GM21576 (cell line): Measurements from ENCODE around the gene LRRC8D.
"Not testable (repeated sequence)": the region's sequence is repeated elsewhere in the genome, so short reads cannot be mapped to it uniquely, and the experiment has no call there.

Source experiments
- ATAC-seq: cut with Tn5 transposase; IDR thresholded peaks from one replicate; pipeline ENCODE4 v1.9.1; 2021; ENCODE audit warnings: mild to moderate bottlenecking, moderate library complexity; ENCODE audit not compliant: unreplicated experiment

The LRRC8D gene

GRCh38 chr1:89908672-89909436 is 88.0 kb downstream of the LRRC8D start:
- no peak for ATAC-seq

DNA sequence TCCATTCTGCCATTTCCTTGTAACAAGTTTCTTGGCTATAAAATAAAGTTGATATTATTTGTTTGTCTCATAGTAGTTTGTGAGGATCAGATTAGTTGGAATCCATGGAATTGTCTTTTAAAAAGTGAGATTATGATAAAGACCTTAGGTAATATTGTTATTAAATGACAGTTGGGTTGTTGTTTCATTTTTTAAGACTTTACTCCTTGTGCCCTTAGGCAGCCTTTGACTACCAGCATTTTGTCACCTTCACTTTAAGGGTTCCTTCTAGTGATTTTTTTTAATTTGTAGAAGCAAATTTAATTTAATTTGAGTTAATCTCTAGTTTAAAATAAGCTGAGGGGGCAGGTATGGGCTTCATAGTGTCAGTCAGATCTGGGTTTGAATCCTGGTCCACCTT is 89.4 kb downstream of the LRRC8D start:
- no peak for ATAC-seq

DNA sequence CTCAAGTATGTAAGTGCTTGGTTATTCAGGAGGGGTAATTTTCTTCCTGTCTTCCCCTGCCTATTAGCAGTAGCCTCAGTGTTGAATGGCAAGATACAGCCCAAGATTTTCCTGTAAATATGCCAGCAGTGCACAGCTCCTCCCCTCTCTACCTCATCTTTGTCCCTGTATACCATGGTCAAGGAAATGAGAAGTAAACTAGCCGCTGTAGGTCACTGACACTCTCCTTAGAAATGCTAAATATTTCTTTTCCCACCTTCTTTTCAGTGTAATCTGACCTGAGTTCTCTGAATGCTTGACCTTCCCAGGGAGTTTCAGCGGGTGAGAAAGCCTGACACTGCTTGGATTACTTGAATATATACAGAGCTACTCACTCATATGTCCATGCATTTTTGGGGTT is 89.9 kb downstream of the LRRC8D start:
- no peak for ATAC-seq

DNA sequence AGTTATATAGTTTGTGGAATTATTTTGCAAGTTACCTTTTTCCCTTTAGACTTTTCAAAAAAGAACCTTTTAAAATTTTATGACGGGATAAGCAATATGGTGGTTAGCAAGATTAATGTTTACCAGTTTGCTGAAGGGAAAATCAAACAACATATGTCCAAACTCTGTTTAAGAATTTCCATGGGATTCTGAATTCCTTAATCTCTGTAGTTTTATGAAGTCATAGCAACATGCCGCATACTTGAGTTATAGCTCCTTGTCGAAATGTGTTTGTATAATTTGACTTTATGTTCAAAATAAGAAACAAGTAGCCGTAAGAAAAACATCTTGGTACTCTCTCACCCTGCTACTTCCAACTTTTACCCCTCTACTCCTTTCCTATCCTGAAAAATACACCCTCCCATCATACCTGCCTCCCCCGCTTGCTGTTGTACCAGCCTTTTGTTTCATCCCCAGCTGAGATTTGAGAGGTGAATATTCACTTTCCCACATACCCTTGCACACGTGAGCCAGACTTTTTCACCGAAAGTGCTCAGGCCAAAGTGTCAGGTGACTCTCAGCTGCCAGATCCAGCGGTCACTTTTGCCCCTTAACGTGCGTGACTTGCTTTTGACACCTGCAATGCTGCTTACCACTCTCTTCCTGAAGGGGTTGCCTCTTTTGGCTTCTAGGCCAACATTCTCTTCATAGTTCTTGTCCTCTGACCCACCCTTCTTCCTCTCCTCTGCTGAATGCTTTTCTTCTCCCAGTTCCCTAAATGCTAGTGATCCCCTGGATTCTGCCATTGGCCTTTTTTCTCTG is 90.6 kb downstream of the LRRC8D start:
- ATAC-seq = no peak

GRCh38 chr1:89912073-89912472 is 91.2 kb downstream of the LRRC8D start:
- no peak for ATAC-seq

GRCh38 chr1:89913353-89914095 is 92.7 kb downstream of the LRRC8D start:
- ATAC-seq = no peak

DNA sequence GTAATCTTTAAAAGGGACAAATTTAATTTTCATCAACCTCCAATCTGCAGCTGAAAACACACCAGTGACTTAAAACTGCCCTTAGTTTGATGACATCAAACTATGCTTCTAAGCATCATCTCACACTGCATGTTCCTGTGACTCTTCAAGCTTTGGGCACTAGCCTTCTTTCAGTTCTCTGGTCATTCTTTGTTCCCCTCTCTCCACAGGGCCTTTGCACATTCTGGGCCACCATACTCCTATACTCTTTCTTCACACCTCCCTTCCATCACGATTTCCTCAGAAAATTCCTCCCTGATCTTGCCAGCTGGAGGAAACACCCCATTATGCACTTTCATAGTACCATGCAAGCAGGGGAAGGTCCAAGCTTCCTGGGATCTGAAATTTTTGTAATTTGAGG is 96.5 kb downstream of the LRRC8D start:
- ATAC-seq = no peak

DNA sequence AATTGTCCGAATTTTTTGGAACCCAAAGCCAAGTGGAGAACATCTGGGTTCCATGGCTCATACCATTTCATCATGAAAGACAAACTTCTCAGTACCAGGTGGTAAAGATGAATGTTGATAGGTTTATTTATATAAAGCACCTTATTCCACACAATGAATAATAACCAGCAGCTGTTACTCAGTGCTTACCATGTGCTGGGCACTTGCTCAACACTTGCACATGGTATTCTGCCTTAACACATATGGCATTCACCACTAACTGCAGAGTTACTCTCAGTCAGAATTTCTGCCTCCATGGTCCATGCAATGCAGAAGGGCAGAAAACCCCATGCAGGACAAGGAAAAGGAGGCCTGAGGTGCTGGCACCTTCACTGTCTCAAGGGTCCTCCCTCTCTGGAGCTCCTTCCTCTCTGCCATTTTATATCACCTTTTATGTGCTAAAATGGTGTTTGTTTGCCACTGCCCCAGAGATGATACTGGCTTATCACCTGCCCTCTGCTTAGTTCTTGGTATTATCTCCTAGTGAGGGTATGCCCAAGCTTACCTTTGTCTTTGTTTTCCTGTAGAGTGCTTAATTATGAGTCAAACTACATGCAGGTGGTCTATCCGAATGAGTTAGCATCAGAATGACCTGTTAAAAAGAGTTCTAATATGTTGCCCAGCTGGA is 97.4 kb downstream of the LRRC8D start:
- no peak for ATAC-seq

DNA sequence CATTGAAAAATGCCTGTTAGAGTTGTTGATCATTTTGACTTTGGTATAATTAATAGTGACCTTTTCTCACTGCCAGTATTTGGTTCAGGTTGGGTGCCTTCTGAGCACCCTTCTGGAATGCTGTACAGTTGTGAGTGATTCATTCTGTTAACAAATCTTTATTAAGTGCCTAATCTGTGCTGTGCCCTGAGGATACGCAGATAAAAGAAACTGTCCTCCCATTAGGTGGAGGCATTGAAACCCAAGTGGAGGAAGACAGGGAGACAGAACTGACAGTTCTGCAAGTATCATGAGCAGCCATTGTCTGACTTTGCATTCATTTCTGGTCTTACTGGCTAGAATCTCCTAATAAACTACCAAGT is 97.9 kb downstream of the LRRC8D start:
- ATAC-seq = no peak

- no peak for ATAC-seq
Measured at GRCh38 chr1:89919174-89919573, 98.3 kb downstream of the LRRC8D start.

- no peak for ATAC-seq
Measured at GRCh38 chr1:89922911-89923310, 102.1 kb downstream of the LRRC8D start.

- no peak for ATAC-seq
Measured at GRCh38 chr1:89923517-89923916, 102.7 kb downstream of the LRRC8D start.

DNA sequence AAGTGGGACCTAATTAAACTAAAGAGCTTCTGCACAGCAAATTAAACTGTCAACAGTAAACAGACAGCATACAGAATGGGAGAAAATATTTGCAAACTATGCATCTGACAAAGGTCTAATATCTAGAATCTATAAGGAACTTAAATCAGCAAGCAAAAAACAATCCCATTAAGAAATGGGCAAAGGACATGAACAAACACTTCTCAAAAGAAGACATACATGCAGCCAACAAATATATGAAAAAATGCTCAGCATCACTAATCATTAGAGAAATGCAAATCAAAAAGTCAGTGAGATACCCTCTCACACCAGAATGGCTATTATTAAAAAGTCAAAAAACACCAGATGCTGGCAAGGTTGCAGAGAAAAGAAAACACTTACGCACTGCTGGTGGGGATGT is 103.2 kb downstream of the LRRC8D start:
- not testable (repeated sequence) for ATAC-seq

GRCh38 chr1:89927049-89927448 is 106.2 kb downstream of the LRRC8D start:
- no peak for ATAC-seq

DNA sequence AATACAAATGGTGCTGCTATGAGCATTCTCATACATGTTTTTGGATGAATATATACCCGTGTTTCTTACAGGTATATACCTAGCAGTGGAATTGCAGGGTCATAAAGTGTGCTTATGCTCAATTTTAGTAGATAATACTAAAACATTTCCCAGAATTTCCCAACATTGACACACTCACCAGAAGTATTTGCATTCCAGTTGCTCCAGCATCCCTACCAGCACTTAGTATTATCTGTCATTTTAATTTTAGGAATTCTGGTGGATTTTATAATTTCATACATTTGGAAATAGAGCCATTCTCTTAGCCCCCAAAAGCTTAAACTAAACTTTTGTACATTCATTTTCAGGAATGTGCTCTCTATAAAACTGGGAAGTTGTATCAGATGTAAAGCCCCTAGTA is 106.6 kb downstream of the LRRC8D start:
- no peak for ATAC-seq

DNA sequence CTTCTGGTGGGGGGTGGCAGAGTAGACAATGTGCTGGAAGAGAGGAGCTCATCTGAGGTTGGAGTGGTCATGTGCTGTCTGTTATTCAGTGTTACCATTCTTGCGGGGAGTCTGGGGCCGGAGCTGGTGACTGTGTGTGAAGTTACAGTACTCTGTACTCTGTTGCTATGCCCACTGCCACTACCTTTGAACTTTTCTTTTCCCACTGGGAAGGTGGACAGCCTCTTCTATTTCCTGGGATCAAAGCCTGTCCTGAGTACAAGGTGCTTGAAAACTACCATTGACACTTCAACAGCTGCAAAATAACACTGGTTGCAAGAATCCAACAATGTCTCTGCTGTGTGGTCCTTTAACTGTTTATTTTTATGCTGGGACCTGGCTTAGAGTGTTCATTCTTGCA is 107.7 kb downstream of the LRRC8D start:
- ATAC-seq = no peak

GRCh38 chr1:89929467-89930063 is 108.7 kb downstream of the LRRC8D start:
- ATAC-seq = no peak

GRCh38 chr1:89930579-89930978 is 109.7 kb downstream of the LRRC8D start:
- ATAC-seq = no peak

DNA sequence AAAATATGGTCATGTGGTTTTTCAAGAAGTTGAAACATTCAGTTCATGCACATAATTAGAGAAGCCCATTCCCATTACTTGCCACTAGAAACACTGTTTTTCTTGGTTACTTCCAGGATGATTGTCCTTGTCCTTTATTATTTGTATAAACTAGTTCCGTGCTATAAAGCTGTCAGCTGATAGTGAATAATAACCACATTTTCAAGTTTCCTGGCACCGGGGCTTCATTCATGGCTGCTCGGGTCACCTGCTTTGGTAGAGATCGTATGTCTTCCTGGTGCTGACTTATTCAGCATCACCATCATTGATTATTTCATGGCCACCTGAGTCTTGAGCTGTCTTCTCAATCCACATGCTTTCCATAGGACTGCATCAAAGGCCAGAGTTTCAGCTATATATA is 111.1 kb downstream of the LRRC8D start:
- no peak for ATAC-seq

- no peak for ATAC-seq
Measured at GRCh38 chr1:89932598-89933364, 111.9 kb downstream of the LRRC8D start.
